Activated T-cell treated with anti-CD3 and anti-CD28 coated beads, Interleukin-2, amount 50 U/mL, for 4 hours (primary cell): ENCODE data around the gene ASTN1. TPM values are rescaled to one million over a fixed set of nuclear protein-coding genes. Genes with fewer than 3 reads are reported as not detected.

Experiments
- ATAC-seq, 2 donors: fragments of 200-7000 bp; cut with Tn5 transposase; one replicate each; pipeline ENCODE4 v1.10.0; 2021
- DNase-seq: peaks from one replicate; pipeline ENCODE4 v3.0.0-alpha.2; 2020
- H3K27me3 Mint-ChIP-seq: one replicate; pipeline ENCODE4 v1.8.0; 2021; ENCODE audit warnings: low read depth, mixed read lengths
- H3K36me3 Mint-ChIP-seq: one replicate; pipeline ENCODE4 v1.8.0; 2022; ENCODE audit warnings: mixed read lengths; ENCODE audit not compliant: insufficient read depth
- H3K4me1 Mint-ChIP-seq: one replicate; pipeline ENCODE4 v1.8.0; 2021; ENCODE audit warnings: low read depth, mixed read lengths
- H3K4me3 Mint-ChIP-seq: one replicate; pipeline ENCODE4 v1.8.0; 2021; ENCODE audit warnings: mild to moderate bottlenecking, moderate library complexity, mixed read lengths
- H3K9me3 Mint-ChIP-seq: one replicate; pipeline ENCODE4 v1.8.0; 2021; ENCODE audit warnings: mixed read lengths
- total RNA-seq, 3 donors: library from RNA; stranded (reverse); gene quantifications; one replicate each; pipeline ENCODE4 v1.2.1, GENCODE V29; 2021

Gene ASTN1
- total RNA-seq, 3 donors from 2014 or later: not detected

GRCh38 chr1:176876966-176877515 lies 287.5 kb downstream of the ASTN1 start:
- peaks cover 3% of the 10 kb centered on the region for H3K9me3 Mint-ChIP-seq
- no peaks in the 10 kb centered on the region for H3K36me3 Mint-ChIP-seq
- H3K27me3 Mint-ChIP-seq: peaks cover 6% of the 10 kb centered on the region
- no peak for ATAC-seq
- DNase-seq: no peak
- no peaks in the 10 kb centered on the region for H3K4me1 Mint-ChIP-seq
- no peak overlapping the region for H3K4me3 Mint-ChIP-seq

GRCh38 chr1:176869577-176869976 lies 294.9 kb downstream of the ASTN1 start:
- no peak for DNase-seq
- no peak overlapping the region for H3K4me3 Mint-ChIP-seq
- peaks cover 3% of the 10 kb centered on the region for H3K9me3 Mint-ChIP-seq
- no peaks in the 10 kb centered on the region for H3K36me3 Mint-ChIP-seq
- ATAC-seq: no peak
- H3K4me1 Mint-ChIP-seq: no peaks in the 10 kb centered on the region
- H3K27me3 Mint-ChIP-seq: peaks cover 5% of the 10 kb centered on the region

- Mint-ChIP-seq H3K4me3 (no peak overlapping the region), H3K36me3 (no peaks in the 10 kb centered on the region), H3K4me1 (no peaks in the 10 kb centered on the region), H3K9me3 (no peaks in the 10 kb centered on the region), H3K27me3 (peaks cover 3% of the 10 kb centered on the region)
- no peak for DNase-seq
- ATAC-seq: no peak
These were observed 298.3 kb downstream of the ASTN1 start for GRCh38 chr1:176866011-176866714.

GRCh38 chr1:176864211-176864610 lies 300.3 kb downstream of the ASTN1 start:
- H3K4me1 Mint-ChIP-seq: no peaks in the 10 kb centered on the region
- DNase-seq (no peak), ATAC-seq (no peak)
- no peak overlapping the region for H3K4me3 Mint-ChIP-seq
- H3K36me3 Mint-ChIP-seq: no peaks in the 10 kb centered on the region
- H3K27me3 Mint-ChIP-seq: peaks cover 3% of the 10 kb centered on the region
- H3K9me3 Mint-ChIP-seq: no peaks in the 10 kb centered on the region

- no peaks in the 10 kb centered on the region for H3K4me1 Mint-ChIP-seq
- H3K4me3 Mint-ChIP-seq: no peak overlapping the region
- H3K36me3 Mint-ChIP-seq: no peaks in the 10 kb centered on the region
- DNase-seq (no peak), ATAC-seq (no peak)
- no peaks in the 10 kb centered on the region for H3K9me3 Mint-ChIP-seq
- H3K27me3 Mint-ChIP-seq: peaks cover 3% of the 10 kb centered on the region
These were observed 300.9 kb downstream of the ASTN1 start for GRCh38 chr1:176863613-176864012.

GRCh38 chr1:176858433-176858916 lies 306.0 kb downstream of the ASTN1 start:
- ATAC-seq (no peak), DNase-seq (no peak)
- Mint-ChIP-seq H3K4me1 (no peaks in the 10 kb centered on the region), H3K27me3 (no peaks in the 10 kb centered on the region), H3K9me3 (no peaks in the 10 kb centered on the region), H3K36me3 (no peaks in the 10 kb centered on the region), H3K4me3 (no peak overlapping the region)

- H3K4me3 Mint-ChIP-seq: no peak overlapping the region
- H3K36me3 Mint-ChIP-seq: no peaks in the 10 kb centered on the region
- DNase-seq (no peak), ATAC-seq (no peak)
- no peaks in the 10 kb centered on the region for H3K9me3 Mint-ChIP-seq
- H3K27me3 Mint-ChIP-seq: no peaks in the 10 kb centered on the region
- H3K4me1 Mint-ChIP-seq: no peaks in the 10 kb centered on the region
These were observed 306.9 kb downstream of the ASTN1 start for GRCh38 chr1:176857632-176858031.

- Mint-ChIP-seq H3K4me3 (no peak overlapping the region), H3K9me3 (no peaks in the 10 kb centered on the region), H3K36me3 (no peaks in the 10 kb centered on the region), H3K27me3 (no peaks in the 10 kb centered on the region), H3K4me1 (no peaks in the 10 kb centered on the region)
- ATAC-seq (no peak), DNase-seq (no peak)
These were observed 309.5 kb downstream of the ASTN1 start for GRCh38 chr1:176854758-176855745.

GRCh38 chr1:176854121-176854520 lies 310.4 kb downstream of the ASTN1 start:
- DNase-seq (no peak), ATAC-seq (no peak)
- Mint-ChIP-seq H3K27me3 (no peaks in the 10 kb centered on the region), H3K9me3 (no peaks in the 10 kb centered on the region), H3K4me3 (no peak overlapping the region), H3K4me1 (no peaks in the 10 kb centered on the region), H3K36me3 (no peaks in the 10 kb centered on the region)

GRCh38 chr1:176853503-176853902 lies 311.0 kb downstream of the ASTN1 start:
- no peak for ATAC-seq
- Mint-ChIP-seq H3K27me3 (no peaks in the 10 kb centered on the region), H3K9me3 (no peaks in the 10 kb centered on the region), H3K4me1 (no peaks in the 10 kb centered on the region), H3K4me3 (no peak overlapping the region), H3K36me3 (no peaks in the 10 kb centered on the region)
- DNase-seq: no peak

- Mint-ChIP-seq H3K4me1 (no peaks in the 10 kb centered on the region), H3K27me3 (no peaks in the 10 kb centered on the region), H3K9me3 (no peaks in the 10 kb centered on the region), H3K4me3 (no peak overlapping the region), H3K36me3 (no peaks in the 10 kb centered on the region)
- DNase-seq (no peak), ATAC-seq (no peak)
These were observed 312.4 kb downstream of the ASTN1 start for GRCh38 chr1:176852124-176852523.

GRCh38 chr1:176850871-176851270 lies 313.6 kb downstream of the ASTN1 start:
- no peak overlapping the region for H3K4me3 Mint-ChIP-seq
- no peaks in the 10 kb centered on the region for H3K36me3 Mint-ChIP-seq
- ATAC-seq (no peak), DNase-seq (no peak)
- H3K4me1 Mint-ChIP-seq: no peaks in the 10 kb centered on the region
- H3K9me3 Mint-ChIP-seq: no peaks in the 10 kb centered on the region
- peaks cover 2% of the 10 kb centered on the region for H3K27me3 Mint-ChIP-seq

- no peaks in the 10 kb centered on the region for H3K36me3 Mint-ChIP-seq
- H3K4me1 Mint-ChIP-seq: no peaks in the 10 kb centered on the region
- no peak for ATAC-seq
These were observed 315.2 kb downstream of the ASTN1 start for GRCh38 chr1:176849281-176849680.

GRCh38 chr1:176847052-176847451 lies 317.5 kb downstream of the ASTN1 start:
- Mint-ChIP-seq H3K4me1 (no peaks in the 10 kb centered on the region), H3K36me3 (no peaks in the 10 kb centered on the region), H3K4me3 (no peak overlapping the region), H3K9me3 (no peaks in the 10 kb centered on the region), H3K27me3 (peaks cover 5% of the 10 kb centered on the region)
- DNase-seq (no peak), ATAC-seq (no peak)

More at GRCh38 chr1:176849281-176849680, 315.2 kb downstream of the ASTN1 start:
- no peak for DNase-seq
- Mint-ChIP-seq H3K4me3 (no peak overlapping the region), H3K9me3 (no peaks in the 10 kb centered on the region), H3K27me3 (peaks cover 5% of the 10 kb centered on the region)
